LNCaP clone FGC (cell line): Measurements from ENCODE around the gene ZNF397.
"Not testable (repeated sequence)": the region's sequence is repeated elsewhere in the genome, so short reads cannot be mapped to it uniquely, and the experiment has no call there.

Experiments
- DNase-seq: peaks from one replicate; pipeline ENCODE4 v3.0.0-alpha.2; 2011; ENCODE audit warnings: low read depth
- H3K4me3 ChIP-seq: 2 replicates; pipeline ENCODE4 v1.5.1; 2011; ENCODE audit warnings: mild to moderate bottlenecking, low read depth, low read length, control low read depth
- TF ChIP-seq, protein P1 (sequence below): IDR thresholded peaks from 2 replicates; pipeline ENCODE4 v1.5.1; 2012; ENCODE audit warnings: mild to moderate bottlenecking; ENCODE audit not compliant: control insufficient read depth, insufficient read depth; ENCODE audit errors: extremely low read depth

Gene ZNF397

DNA sequence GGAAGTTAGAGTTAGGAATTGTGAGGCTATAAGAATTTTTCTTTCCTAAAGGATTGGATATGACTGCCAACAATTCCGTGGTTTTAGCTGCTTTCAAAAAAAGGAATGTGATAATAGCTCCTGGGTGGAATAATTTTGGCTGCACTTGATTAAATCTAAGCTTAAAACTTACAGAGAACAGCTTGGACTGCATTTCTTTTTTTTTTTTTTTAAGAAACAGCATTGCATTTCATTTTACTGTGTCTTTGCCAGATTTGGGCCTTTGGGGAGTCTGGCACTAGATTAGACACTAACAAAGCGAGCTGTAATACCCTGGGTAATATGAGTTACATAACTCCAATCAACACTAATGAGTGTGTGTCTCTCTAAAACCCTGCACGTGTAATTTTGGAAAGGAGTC is 37.8 kb upstream of the ZNF397 start:
- TF ChIP-seq, protein P1, sequence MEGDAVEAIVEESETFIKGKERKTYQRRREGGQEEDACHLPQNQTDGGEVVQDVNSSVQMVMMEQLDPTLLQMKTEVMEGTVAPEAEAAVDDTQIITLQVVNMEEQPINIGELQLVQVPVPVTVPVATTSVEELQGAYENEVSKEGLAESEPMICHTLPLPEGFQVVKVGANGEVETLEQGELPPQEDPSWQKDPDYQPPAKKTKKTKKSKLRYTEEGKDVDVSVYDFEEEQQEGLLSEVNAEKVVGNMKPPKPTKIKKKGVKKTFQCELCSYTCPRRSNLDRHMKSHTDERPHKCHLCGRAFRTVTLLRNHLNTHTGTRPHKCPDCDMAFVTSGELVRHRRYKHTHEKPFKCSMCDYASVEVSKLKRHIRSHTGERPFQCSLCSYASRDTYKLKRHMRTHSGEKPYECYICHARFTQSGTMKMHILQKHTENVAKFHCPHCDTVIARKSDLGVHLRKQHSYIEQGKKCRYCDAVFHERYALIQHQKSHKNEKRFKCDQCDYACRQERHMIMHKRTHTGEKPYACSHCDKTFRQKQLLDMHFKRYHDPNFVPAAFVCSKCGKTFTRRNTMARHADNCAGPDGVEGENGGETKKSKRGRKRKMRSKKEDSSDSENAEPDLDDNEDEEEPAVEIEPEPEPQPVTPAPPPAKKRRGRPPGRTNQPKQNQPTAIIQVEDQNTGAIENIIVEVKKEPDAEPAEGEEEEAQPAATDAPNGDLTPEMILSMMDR: no peak
- no peak overlapping the region for H3K4me3 ChIP-seq
- DNase-seq: no peak

DNA sequence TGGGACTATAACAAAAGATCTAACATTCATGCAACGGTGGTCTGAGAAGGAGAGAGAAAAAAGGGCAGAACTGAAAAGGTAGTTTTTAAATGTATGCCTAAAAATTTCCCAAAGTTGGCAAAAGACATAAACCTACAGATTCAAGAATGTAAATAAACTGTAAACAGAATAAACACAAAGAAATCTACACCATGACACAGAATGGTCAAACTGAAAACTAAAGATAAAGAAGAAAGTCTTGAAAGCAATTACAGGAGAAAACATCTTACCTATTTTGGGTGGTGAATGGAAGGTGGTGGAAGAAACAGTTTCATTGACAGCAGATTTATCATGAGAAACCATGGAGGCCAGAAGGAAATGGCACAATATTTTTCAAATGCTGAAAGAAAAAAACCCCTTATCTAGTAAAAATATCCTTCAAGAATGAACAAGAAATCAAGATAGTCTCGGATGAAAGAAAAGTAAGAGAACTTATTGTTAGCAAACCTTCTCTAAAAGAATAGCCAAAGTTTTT is 35.6 kb upstream of the ZNF397 start:
- DNase-seq: no peak
- TF ChIP-seq, protein P1: no peak
- H3K4me3 ChIP-seq: no peak overlapping the region

DNA sequence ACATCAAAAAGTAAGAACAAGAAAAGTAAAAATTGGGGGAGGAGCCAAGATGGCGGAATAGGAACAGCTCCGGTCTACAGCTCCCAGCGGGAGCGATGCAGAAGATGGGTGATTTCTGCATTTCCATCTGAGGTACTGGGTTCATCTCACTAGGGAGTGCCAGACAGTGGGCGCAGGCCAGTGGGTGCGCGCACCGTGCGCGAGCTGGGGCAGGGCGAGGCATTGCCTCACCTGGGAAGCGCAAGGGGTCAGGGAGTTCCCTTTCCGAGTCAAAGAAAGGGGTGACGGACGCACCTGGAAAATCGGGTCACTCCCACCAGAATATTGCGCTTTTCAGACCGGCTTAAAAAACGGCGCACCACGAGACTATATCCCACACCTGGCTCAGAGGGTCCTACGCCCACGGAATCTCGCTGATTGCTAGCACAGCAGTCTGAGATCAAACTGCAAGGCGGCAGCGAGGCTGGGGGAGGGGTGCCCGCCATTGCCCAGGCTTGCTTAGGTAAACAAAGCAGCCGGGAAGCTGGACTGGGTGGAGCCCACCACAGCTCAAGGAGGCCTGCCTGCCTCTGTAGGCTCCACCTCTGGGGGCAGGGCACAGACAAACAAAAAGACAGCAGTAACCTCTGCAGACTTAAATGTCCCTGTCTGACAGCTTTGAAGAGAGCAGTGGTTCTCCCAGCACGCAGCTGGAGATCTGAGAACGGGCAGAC is 34.9 kb upstream of the ZNF397 start:
- not testable (repeated sequence) for H3K4me3 ChIP-seq, DNase-seq

DNA sequence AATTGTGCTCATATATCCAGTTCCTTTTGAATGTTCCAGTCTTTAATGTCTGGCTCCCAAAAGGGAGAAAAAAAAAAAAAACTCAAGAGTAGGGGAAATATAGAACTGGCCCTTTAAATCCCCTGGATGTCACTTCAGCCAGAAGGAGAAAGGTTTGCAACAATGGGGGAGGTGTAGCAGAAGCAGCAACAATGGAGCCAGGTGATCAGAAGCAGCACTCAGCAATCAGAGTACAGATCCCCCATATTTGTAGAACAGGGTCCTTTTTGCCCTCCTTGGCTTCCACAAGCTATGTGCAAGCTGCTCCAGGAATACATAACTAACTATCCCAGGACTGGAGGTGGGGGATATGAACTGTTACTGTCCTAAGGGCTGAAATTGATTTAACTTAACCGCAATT is 25.8 kb upstream of the ZNF397 start:
- no peak overlapping the region for H3K4me3 ChIP-seq
- TF ChIP-seq, protein P1: no peak
- no peak for DNase-seq

DNA sequence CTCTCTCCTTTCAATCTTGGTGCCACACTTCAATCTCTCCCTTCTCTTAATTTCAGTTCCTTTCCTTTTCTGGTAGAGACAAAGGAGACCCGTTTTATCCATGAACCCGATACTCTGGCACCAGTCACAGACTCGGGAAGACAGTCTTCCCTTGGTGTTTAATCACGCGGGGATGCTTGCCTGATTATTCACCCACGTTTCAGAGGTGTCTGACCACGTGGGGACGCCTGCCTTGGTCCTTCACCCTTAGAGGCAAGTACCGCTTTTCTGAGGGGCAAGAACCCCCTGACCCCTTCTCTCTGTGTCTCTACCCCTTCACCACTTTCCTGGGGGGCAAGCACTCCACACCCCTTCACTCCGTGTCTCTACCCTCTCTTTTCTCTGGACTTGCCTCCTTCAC is 24.2 kb upstream of the ZNF397 start:
- H3K4me3 ChIP-seq, DNase-seq: not testable (repeated sequence)

DNA sequence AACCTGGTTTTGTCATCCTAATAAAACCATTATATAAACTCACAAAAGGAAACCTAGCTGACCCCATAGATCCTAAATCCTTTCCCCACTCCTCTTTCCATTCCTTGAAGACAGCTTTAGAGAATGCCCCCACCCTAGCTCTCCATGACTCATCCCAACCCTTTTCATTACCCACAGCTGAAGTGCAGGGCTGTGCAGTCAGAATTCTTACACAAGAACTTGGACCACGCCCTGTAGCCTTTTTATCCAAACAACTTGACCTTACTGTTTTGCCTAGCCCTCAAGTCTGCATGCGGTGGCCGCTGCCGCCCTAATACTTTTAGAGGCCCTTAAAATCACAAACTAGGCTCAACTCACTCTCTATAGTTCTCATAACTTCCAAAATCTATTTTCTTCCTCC is 21.5 kb upstream of the ZNF397 start:
- DNase-seq, H3K4me3 ChIP-seq: not testable (repeated sequence)

DNA sequence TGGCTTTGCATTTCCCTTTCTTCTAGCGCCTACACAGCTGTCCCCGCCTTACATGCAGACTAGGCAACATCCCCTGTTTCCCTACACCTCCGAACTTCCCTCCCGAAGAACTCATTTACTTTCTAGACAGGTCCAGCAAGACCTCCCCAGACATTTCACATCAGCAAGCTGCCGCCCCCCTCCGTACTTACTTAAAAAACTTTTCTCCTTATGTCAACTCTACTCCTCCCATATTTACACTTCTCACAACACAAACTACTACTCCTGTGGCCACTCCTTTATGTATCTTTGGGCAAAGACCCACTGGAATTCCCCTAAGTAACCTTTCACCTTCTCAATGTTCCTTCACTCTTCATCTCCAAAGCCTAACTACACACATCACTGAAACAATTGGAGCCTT is 20.4 kb upstream of the ZNF397 start:
- no peak for DNase-seq
- H3K4me3 ChIP-seq: no peak overlapping the region
- TF ChIP-seq, protein P1: no peak

DNA sequence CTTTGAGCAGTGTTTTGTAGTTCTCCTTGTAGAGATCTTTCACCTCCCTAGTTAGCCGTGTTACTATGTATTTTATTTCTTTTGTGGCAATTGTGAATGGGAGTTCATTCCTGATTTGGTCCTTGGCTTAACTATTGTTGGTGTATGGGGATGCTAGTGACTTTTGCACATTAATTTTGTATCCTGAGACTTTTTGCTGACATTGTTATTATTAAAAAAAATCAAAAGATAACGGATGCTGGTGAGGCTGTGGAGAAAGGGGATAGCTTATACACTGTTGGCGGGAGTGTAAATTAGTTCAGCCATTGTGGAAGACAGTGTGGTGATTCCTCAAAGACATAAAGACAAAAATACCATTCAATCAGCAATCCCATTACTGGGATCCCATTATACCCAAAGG is 17.0 kb upstream of the ZNF397 start:
- no peak overlapping the region for H3K4me3 ChIP-seq
- DNase-seq: no peak
- TF ChIP-seq, protein P1: no peak

DNA sequence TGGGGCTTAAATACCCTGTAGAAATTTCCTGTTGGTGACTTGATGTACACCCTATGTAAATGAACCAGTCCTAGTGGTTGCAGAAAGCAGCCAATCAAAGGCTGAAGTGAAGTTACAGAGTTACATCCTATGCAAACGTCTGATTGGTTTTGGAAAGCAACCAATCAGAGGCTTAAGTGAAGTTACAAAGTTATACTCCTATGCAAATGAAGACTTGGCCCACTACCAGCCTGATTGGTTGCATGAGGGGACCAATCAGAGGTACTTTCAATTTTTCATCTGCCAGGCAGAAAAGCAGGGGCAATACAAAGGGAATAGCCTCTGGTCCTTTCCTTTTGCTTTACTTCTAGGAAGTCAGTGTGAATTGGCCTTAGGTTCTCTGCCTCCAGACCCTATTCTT is 13.6 kb upstream of the ZNF397 start:
- DNase-seq: no peak

More for the DNA sequence above, 13.6 kb upstream of the ZNF397 start:
- H3K4me3 ChIP-seq: no peak overlapping the region
- TF ChIP-seq, protein P1: no peak
